K562 (cell line): Measurements from ENCODE around the gene TCEAL5. TPM values are rescaled to one million over a fixed set of nuclear protein-coding genes. Genes with fewer than 3 reads are reported as not detected.

Experiments
- CGGBP1 ChIP-seq: fragments of 250-450 bp; sonication (Bioruptor Pico); IDR thresholded peaks from 2 replicates; pipeline ENCODE4 v1.9.0; 2021; ENCODE audit warnings: mild to moderate bottlenecking
- CHD4 ChIP-seq: fragments of 200-600 bp; sonication (generic); IDR thresholded peaks from 3 replicates; pipeline ENCODE4 v1.6.1; 2012; ENCODE audit warnings: low read depth, mild to moderate bottlenecking, mixed read lengths, low read length, inconsistent platforms; ENCODE audit not compliant: insufficient read depth, insufficient replicate concordance, poor library complexity, severe bottlenecking
- CREB1 ChIP-seq, 2 experiments: sonication (generic) in 1 of 2; formaldehyde crosslinking in 1 of 2; IDR thresholded peaks; 2 replicates each; pipeline versions ENCODE4 v1.6.1 to v1.8.0; 2012 to 2022; ENCODE audit warnings: inconsistent platforms in 1 of 2, mild to moderate bottlenecking in 1 of 2, missing genetic modification reagents in 1 of 2, moderate library complexity in 1 of 2
- CREM ChIP-seq: IDR thresholded peaks from 2 replicates; pipeline ENCODE4 v1.6.1; 2014; ENCODE audit warnings: antibody characterized with exemption, low read depth
- EP300 ChIP-seq: IDR thresholded peaks from 2 replicates; pipeline ENCODE4 v1.6.1; 2012; ENCODE audit warnings: low read length, improper control_type of control experiment
- ESRRB ChIP-seq: fragments of 250-450 bp; sonication (Bioruptor Pico); IDR thresholded peaks from 2 replicates; pipeline ENCODE4 v1.5.0; 2020; ENCODE audit warnings: mild to moderate bottlenecking, moderate library complexity, borderline replicate concordance
- EWSR1 ChIP-seq: fragments of 450-650 bp; IDR thresholded peaks from 2 replicates; pipeline ENCODE4 v1.6.1; 2018; ENCODE audit warnings: borderline replicate concordance, mild to moderate bottlenecking, low read depth, moderate library complexity; ENCODE audit not compliant: partially characterized antibody
- FOXJ3 ChIP-seq: sonication (generic); formaldehyde crosslinking; IDR thresholded peaks from 2 replicates; pipeline ENCODE4 v1.4.0; 2020; ENCODE audit warnings: mild to moderate bottlenecking, missing genetic modification reagents
- HDAC2 ChIP-seq: fragments of 450-650 bp; IDR thresholded peaks from 2 replicates; pipeline ENCODE4 v1.6.1; 2016; ENCODE audit warnings: mild to moderate bottlenecking
- JUND ChIP-seq, 2 experiments: IDR thresholded peaks; 2 replicates in 1 of 2; 3 replicates in 1 of 2; pipeline ENCODE4 v1.6.1; 2011; ENCODE audit warnings: borderline replicate concordance in 2 of 2, low read depth in 2 of 2, low read length in 2 of 2, improper control_type of control experiment in 1 of 2, missing biosample characterization in 1 of 2, missing genetic modification characterization in 1 of 2, missing genetic modification reagents in 1 of 2
- KDM4B ChIP-seq, 2 experiments: fragments of 450-650 bp in 1 of 2; sonication (generic) in 1 of 2; IDR thresholded peaks; 2 replicates each; pipeline ENCODE4 v1.6.1; 2016 to 2017; ENCODE audit warnings: borderline replicate concordance in 2 of 2, antibody characterized with exemption in 1 of 2, low read depth in 1 of 2, mild to moderate bottlenecking in 1 of 2
- MLX ChIP-seq, 2 experiments: fragments of 450-650 bp in 1 of 2; sonication (generic) in 1 of 2; formaldehyde crosslinking; conservative IDR thresholded peaks; 2 replicates each; pipeline versions ENCODE4 v1.4.0 to v1.8.1; 2020 to 2022; ENCODE audit warnings: mild to moderate bottlenecking in 1 of 2, missing genetic modification reagents in 1 of 2
- NCOR1 ChIP-seq: fragments of 450-650 bp; IDR thresholded peaks from 2 replicates; pipeline ENCODE4 v1.6.1; 2016; ENCODE audit warnings: mild to moderate bottlenecking, moderate library complexity
- NFATC3 ChIP-seq: fragments of 450-650 bp; IDR thresholded peaks from 2 replicates; pipeline ENCODE4 v1.6.1; 2017; ENCODE audit warnings: mild to moderate bottlenecking
- NR3C1 ChIP-seq: sonication (generic); formaldehyde crosslinking; IDR thresholded peaks from 2 replicates; pipeline ENCODE4 v1.8.1; 2022; ENCODE audit warnings: missing genetic modification reagents
- PHB2 ChIP-seq: fragments of 450-650 bp; IDR thresholded peaks from 2 replicates; pipeline ENCODE4 v1.6.1; 2017; ENCODE audit warnings: low read depth
- PKNOX1 ChIP-seq: fragments of 450-650 bp; IDR thresholded peaks from 2 replicates; pipeline ENCODE4 v1.6.1; 2016
- RHOXF2B ChIP-seq: fragments of 250-450 bp; sonication (Bioruptor Pico); conservative IDR thresholded peaks from 2 replicates; pipeline ENCODE4 v1.5.1; 2021
- SAP30 ChIP-seq: fragments of 200-600 bp; sonication (generic); IDR thresholded peaks from 2 replicates; pipeline ENCODE4 v1.6.1; 2012; ENCODE audit warnings: borderline replicate concordance, low read depth, mild to moderate bottlenecking, moderate library complexity, low read length, control low read depth, inconsistent platforms; ENCODE audit not compliant: insufficient read depth, poor library complexity, severe bottlenecking
- TAF15 ChIP-seq: fragments of 200-400 bp; formaldehyde crosslinking; IDR thresholded peaks from 2 replicates; pipeline ENCODE4 v1.6.1; 2017; ENCODE audit warnings: mild to moderate bottlenecking, low read depth, low read length, moderate library complexity
- YBX1 ChIP-seq: fragments of 450-650 bp; IDR thresholded peaks from 2 replicates; pipeline ENCODE4 v1.7.1; 2016; ENCODE audit warnings: mild to moderate bottlenecking
- ZFP1 ChIP-seq: fragments of 450-650 bp; formaldehyde crosslinking; IDR thresholded peaks from 2 replicates; pipeline ENCODE4 v1.4.0; 2020; ENCODE audit warnings: mild to moderate bottlenecking, mixed read lengths
- ZNF124 ChIP-seq: sonication (generic); formaldehyde crosslinking; IDR thresholded peaks from 2 replicates; pipeline ENCODE4 v1.8.1; 2022; ENCODE audit warnings: missing genetic modification reagents
- ZNF274 ChIP-seq: IDR thresholded peaks from 2 replicates; pipeline ENCODE4 v1.6.1; 2011; ENCODE audit warnings: low read depth, mild to moderate bottlenecking, low read length, moderate library complexity, borderline replicate concordance
- ZNF3 ChIP-seq: fragments of 250-450 bp; sonication (Bioruptor Pico); IDR thresholded peaks from 2 replicates; pipeline ENCODE4 v1.5.0; 2021; ENCODE audit warnings: mild to moderate bottlenecking, moderate library complexity
- ZNF717 ChIP-seq: fragments of 250-450 bp; sonication (Bioruptor Pico); IDR thresholded peaks from 2 replicates; pipeline ENCODE4 v1.5.0; 2021
- polyA plus RNA-seq, 8 experiments: library from polyadenylated mRNA; depleted of rRNA in 4 of 8; stranded (reverse) in 5 of 8; unstranded in 3 of 8; fragments of >200 nt; fragmentation: Nextera tagmentation in 2 of 8; fragmentation: Illumina TruSeq in 1 of 8; extraction: Ambion mirVana in 2 of 8; extraction: Trizol in 1 of 8; gene quantifications; 2 replicates each; pipeline versions ENCODE4 v1.2.1 to v1.2.3, GENCODE V29; 2011 to 2014; ENCODE audit warnings: inconsistent platforms in 1 of 8, missing spikeins in 1 of 8
- total RNA-seq, 7 experiments: library from RNA; depleted of rRNA in 6 of 7; stranded (reverse); fragments of >200 nt in 6 of 7; fragmentation: Illumina TruSeq in 2 of 7; extraction: Trizol in 2 of 7; gene quantifications; 2 replicates each; pipeline versions ENCODE4 v1.2.1 to v1.2.3, GENCODE V29; 2011 to 2021; ENCODE audit warnings: low replicate concordance in 1 of 7
- TF ChIP-seq, protein P1 (sequence below): sonication (generic); formaldehyde crosslinking; IDR thresholded peaks from 2 replicates; pipeline ENCODE4 v1.8.1; 2022; ENCODE audit warnings: missing genetic modification reagents

Gene TCEAL5
- total and polyA plus RNA-seq, 9 of the 15 experiments (the other 6 are each of a cell fraction or from before 2014, with no cell fraction given), result 0.10 to 0.18 TPM; not detected in 7

DNA sequence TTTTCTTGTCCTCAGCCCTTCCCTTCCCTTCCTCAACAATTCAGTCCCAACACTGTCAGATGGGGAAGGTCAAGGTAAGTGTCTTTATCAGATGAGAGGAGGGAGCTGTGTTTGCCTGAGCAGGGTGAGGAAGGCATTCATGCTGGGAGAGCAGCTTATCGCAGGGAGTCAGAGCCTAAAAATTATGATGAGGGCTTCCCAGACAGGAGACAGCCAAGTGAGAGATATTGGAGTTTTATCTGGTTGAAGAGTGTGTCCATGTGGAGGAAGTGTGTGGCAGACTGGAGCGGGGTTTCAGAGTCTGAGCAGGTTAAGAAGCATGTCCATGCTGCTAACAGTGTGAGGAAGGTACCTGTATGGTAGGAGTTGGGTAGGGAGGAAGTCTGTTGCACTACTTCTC is 43.3 kb downstream of the TCEAL5 start (continued):
- no peak for TF ChIP-seq MLX (CRISPR knock-in tag; conservative IDR thresholded peaks at IDR 0.05)
- peak; percentile 92 for TF ChIP-seq EP300
- TF ChIP-seq NFATC3, result no peak
- peak; percentile 66 for TF ChIP-seq PKNOX1
- peak; percentile 63; the same call in 1 of the 2 replicates for TF ChIP-seq HDAC2
- peak; percentile 43; the same call in 1 of the 2 replicates for TF ChIP-seq CREB1 (IDR thresholded peaks at IDR 0.05)
- TF ChIP-seq CREB1 (CRISPR knock-in tag; IDR thresholded peaks at IDR 0.05), result no peak
- peak; percentile 93 for TF ChIP-seq NCOR1
- no peak for TF ChIP-seq KDM4B (IDR thresholded peaks at IDR 0.05; ENCODE audit: borderline replicate concordance in 2 of 2, low read depth in 1 of 2)
- no peak for TF ChIP-seq CGGBP1
- peak; percentile 58; the same call in 1 of the 2 replicates for TF ChIP-seq CREM
- no peak for TF ChIP-seq ZFP1 (CRISPR knock-in tag)
- no peak for TF ChIP-seq TAF15
- TF ChIP-seq PHB2, result no peak; the same call in 1 of the 2 replicates
- no peak for TF ChIP-seq NR3C1 (CRISPR knock-in tag)
- no peak for TF ChIP-seq ESRRB (CRISPR knock-in tag)
- TF ChIP-seq, protein P1, sequence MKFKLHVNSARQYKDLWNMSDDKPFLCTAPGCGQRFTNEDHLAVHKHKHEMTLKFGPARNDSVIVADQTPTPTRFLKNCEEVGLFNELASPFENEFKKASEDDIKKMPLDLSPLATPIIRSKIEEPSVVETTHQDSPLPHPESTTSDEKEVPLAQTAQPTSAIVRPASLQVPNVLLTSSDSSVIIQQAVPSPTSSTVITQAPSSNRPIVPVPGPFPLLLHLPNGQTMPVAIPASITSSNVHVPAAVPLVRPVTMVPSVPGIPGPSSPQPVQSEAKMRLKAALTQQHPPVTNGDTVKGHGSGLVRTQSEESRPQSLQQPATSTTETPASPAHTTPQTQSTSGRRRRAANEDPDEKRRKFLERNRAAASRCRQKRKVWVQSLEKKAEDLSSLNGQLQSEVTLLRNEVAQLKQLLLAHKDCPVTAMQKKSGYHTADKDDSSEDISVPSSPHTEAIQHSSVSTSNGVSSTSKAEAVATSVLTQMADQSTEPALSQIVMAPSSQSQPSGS (CRISPR knock-in tag), result no peak
- TF ChIP-seq RHOXF2B (CRISPR knock-in tag), result no peak
- TF ChIP-seq ZNF274, result no peak
- TF ChIP-seq YBX1, result no peak
- TF ChIP-seq JUND (IDR thresholded peaks at IDR 0.05; ENCODE audit: borderline replicate concordance, low read depth, low read length), result peak; percentile 41; the same call in 1 of the 2 replicates
- TF ChIP-seq JUND (tag; IDR thresholded peaks at IDR 0.05; ENCODE audit: borderline replicate concordance, low read depth, low read length), result no peak; the same call in 2 of the 3 replicates
- TF ChIP-seq FOXJ3 (CRISPR knock-in tag), result no peak
- TF ChIP-seq EWSR1, result no peak
- no peak for TF ChIP-seq SAP30
- no peak for TF ChIP-seq ZNF124 (CRISPR knock-in tag)
- TF ChIP-seq ZNF3 (CRISPR knock-in tag), result no peak
- no peak for TF ChIP-seq ZNF717 (CRISPR knock-in tag)
- TF ChIP-seq CHD4, result no peak
